Measurements from ENCODE around the gene AGXT2. TPM values are rescaled to one million over a fixed set of nuclear protein-coding genes. Genes with fewer than 3 reads are reported as not detected.

AGXT2 gene
- total and polyA plus RNA-seq, 9 of the 15 experiments (the other 6 are each of a cell fraction or from before 2014, with no cell fraction given) = not detected

DNA sequence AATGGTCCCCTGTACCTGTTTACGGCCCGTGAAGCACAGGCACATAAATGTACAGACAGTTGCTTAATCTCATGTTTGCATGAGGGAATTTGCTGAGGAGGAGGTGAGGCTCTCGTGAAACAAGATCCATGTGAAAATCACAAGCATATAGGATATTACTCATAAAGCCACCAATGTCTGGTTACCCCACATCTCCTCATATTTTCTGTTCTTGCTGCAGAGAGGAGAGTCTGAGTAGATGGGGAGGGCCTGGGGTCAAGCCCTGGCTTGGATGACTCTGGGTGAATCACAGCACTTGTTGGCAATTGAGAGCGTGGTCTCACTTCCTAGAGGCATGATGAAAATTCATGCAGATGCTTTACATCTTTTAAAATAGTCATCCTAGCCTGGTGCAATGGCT, 975 bp downstream of the AGXT2 start (continued):
- TF ChIP-seq RBBP5 (IDR thresholded peaks at IDR 0.05; ENCODE audit: borderline replicate concordance, insufficient read depth, low read length, poor library complexity, severe bottlenecking) (no peak), PURB (CRISPR knock-in tag; IDR thresholded peaks at IDR 0.05; ENCODE audit: low read depth) (no peak), HDAC3 (IDR thresholded peaks at IDR 0.05; ENCODE audit: borderline replicate concordance, partially characterized antibody) (no peak), ZNF785 (CRISPR knock-in tag; IDR thresholded peaks at IDR 0.05) (no peak), RBFOX2 (IDR thresholded peaks at IDR 0.05; ENCODE audit: low read depth, low read length) (no peak)
- TF ChIP-seq, protein P1, sequence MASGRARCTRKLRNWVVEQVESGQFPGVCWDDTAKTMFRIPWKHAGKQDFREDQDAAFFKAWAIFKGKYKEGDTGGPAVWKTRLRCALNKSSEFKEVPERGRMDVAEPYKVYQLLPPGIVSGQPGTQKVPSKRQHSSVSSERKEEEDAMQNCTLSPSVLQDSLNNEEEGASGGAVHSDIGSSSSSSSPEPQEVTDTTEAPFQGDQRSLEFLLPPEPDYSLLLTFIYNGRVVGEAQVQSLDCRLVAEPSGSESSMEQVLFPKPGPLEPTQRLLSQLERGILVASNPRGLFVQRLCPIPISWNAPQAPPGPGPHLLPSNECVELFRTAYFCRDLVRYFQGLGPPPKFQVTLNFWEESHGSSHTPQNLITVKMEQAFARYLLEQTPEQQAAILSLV (tag; IDR thresholded peaks at IDR 0.05) = no peak

DNA sequence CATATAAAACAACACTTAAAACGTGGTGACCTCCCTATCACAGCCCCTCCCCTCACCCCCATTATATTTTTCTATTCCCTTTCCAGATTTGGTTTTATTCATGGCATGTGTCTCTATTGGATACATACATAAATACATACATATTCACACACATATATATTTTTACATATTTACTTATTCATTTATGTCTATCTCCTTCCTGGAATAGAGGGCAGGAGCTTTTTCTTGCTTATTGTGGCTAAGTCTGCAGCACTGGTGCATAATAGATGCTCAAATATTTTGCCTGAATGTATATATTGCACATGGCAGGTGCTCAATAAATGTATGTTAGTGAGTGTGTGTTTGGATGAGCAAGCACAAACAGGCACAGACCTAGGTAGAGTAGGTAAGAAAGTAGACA, 2.5 kb downstream of the AGXT2 start:
- Histone ChIP-seq H4K20me1 (replicated peaks; ENCODE audit: control insufficient read depth, insufficient read depth, low read length) (no peaks in the 10 kb centered on the region), H3K9me3 (replicated peaks; ENCODE audit: control insufficient read depth, insufficient read depth, low read depth, low read length) (no peaks in the 10 kb centered on the region), H3K4me3 (no peak overlapping the region), H3K9me1 (ENCODE audit: control insufficient read depth, insufficient read depth, low read length) (no peaks in the 10 kb centered on the region), H3K36me3 (ENCODE audit: control insufficient read depth, insufficient read depth, low read length) (no peaks in the 10 kb centered on the region), H3K27me3 (ENCODE audit: control insufficient read depth in 2 of 2, insufficient read depth in 2 of 2, low read length in 2 of 2) (peaks cover 11 to 27% of the 10 kb centered on the region in 2 experiments; a peak in 4 of 5 replicates), H3K4me2 (ENCODE audit: insufficient read depth, low read length) (no peak overlapping the region), H3K79me2 (ENCODE audit: control insufficient read depth, insufficient read depth, low read length) (no peaks in the 10 kb centered on the region), H3K4me1 (replicated peaks in 1 of 2; ENCODE audit: control insufficient read depth in 2 of 2, insufficient read depth in 2 of 2, low read length in 2 of 2) (no peaks in the 10 kb centered on the region), H3K9ac (ENCODE audit: insufficient read depth in 1 of 2, low read depth in 2 of 2, low read length in 2 of 2) (no peak overlapping the region), H3K27ac (ENCODE audit: extremely low read depth, low read depth, low read length) (no peak overlapping the region), H2AFZ (ENCODE audit: low read depth, low read length) (no peak overlapping the region)
- FAIRE-seq (no peak), ATAC-seq (no peak), DNase-seq (ENCODE audit: extremely low read depth in 1 of 4, low spot score in 3 of 4) (no peak)
- no TSS peak for BruUV-seq (replicated peaks)
- ChIA-PET CTCF (ENCODE audit: low intra/inter-chr PET ratio) (no interaction called here), POLR2A (no interaction called here)
- 0% methylated on average over 1 of the region's 1 CpG for WGBS (ENCODE audit: insufficient coverage, low coverage, missing lambda C conversion rate)
- intact Hi-C loops (cut with micrococcal nuclease) (no loop called here), in situ Hi-C loops (cut with MboI) (no loop called here)
- TF ChIP-seq ZNF766 (CRISPR knock-in tag; conservative IDR thresholded peaks at IDR 0.05) = no peak
- TF ChIP-seq ZFP30 (CRISPR knock-in tag; IDR thresholded peaks at IDR 0.05; ENCODE audit: borderline replicate concordance) = no peak
- TF ChIP-seq SAP30 (IDR thresholded peaks at IDR 0.05; ENCODE audit: borderline replicate concordance, insufficient read depth, low read depth, low read length, poor library complexity, severe bottlenecking) = no peak
- no peak for TF ChIP-seq SRSF9 (IDR thresholded peaks at IDR 0.05; ENCODE audit: borderline replicate concordance, low read depth, low read length)
- TF ChIP-seq, protein P2, sequence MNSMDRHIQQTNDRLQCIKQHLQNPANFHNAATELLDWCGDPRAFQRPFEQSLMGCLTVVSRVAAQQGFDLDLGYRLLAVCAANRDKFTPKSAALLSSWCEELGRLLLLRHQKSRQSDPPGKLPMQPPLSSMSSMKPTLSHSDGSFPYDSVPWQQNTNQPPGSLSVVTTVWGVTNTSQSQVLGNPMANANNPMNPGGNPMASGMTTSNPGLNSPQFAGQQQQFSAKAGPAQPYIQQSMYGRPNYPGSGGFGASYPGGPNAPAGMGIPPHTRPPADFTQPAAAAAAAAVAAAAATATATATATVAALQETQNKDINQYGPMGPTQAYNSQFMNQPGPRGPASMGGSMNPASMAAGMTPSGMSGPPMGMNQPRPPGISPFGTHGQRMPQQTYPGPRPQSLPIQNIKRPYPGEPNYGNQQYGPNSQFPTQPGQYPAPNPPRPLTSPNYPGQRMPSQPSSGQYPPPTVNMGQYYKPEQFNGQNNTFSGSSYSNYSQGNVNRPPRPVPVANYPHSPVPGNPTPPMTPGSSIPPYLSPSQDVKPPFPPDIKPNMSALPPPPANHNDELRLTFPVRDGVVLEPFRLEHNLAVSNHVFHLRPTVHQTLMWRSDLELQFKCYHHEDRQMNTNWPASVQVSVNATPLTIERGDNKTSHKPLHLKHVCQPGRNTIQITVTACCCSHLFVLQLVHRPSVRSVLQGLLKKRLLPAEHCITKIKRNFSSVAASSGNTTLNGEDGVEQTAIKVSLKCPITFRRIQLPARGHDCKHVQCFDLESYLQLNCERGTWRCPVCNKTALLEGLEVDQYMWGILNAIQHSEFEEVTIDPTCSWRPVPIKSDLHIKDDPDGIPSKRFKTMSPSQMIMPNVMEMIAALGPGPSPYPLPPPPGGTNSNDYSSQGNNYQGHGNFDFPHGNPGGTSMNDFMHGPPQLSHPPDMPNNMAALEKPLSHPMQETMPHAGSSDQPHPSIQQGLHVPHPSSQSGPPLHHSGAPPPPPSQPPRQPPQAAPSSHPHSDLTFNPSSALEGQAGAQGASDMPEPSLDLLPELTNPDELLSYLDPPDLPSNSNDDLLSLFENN (IDR thresholded peaks at IDR 0.05; ENCODE audit: low read depth in 2 of 2, low read length in 2 of 2) = no peak
- no peak for TF ChIP-seq ZFX (CRISPR knock-in tag; IDR thresholded peaks at IDR 0.05)
- no peak for TF ChIP-seq CSDE1 (IDR thresholded peaks at IDR 0.05)

Measured in K562 (cell line).